Uterus (tissue), 4 donors: Measurements from ENCODE around the gene YIPF5. TPM values are rescaled to one million over a fixed set of nuclear protein-coding genes. Genes with fewer than 3 reads are reported as not detected.

Experiments used
- DNase-seq, 2 donors: peaks; one replicate each; pipeline ENCODE4 v3.0.0-alpha.2; 2019 to 2020
- H3K27ac ChIP-seq, 2 donors: fragments of 200-600 bp; sonication (generic); 1 replicate in 1 of 2; 2 replicates in 1 of 2; pipeline ENCODE4 v1.5.1; 2016 to 2018
- H3K27me3 ChIP-seq, 2 donors: fragments of 200-600 bp; sonication (generic); one replicate each; pipeline ENCODE4 v1.5.1; 2018 to 2019; ENCODE audit warnings: control low read depth in 1 of 2
- H3K36me3 ChIP-seq, 2 donors: fragments of 200-600 bp; sonication (generic); one replicate each; pipeline ENCODE4 v1.5.1; 2019; ENCODE audit warnings: control low read depth in 1 of 2
- H3K4me1 ChIP-seq, 2 donors: fragments of 200-600 bp; sonication (generic); one replicate each; pipeline ENCODE4 v1.5.1; 2018 to 2019; ENCODE audit warnings: control low read depth in 1 of 2
- H3K4me3 ChIP-seq, 2 donors: fragments of 200-600 bp; sonication (generic); 1 replicate in 1 of 2; 2 replicates in 1 of 2; pipeline ENCODE4 v1.5.1; 2018 to 2019; ENCODE audit warnings: mild to moderate bottlenecking in 1 of 2
- H3K9me3 ChIP-seq, 2 donors: fragments of 200-600 bp; sonication (generic); one replicate each; pipeline ENCODE4 v1.5.1; 2019; ENCODE audit warnings: control low read depth in 1 of 2
- POLR2A ChIP-seq, 2 donors: fragments of 450-650 bp; IDR thresholded peaks; one replicate each; pipeline ENCODE4 v1.6.1; 2016; ENCODE audit warnings: antibody characterized with exemption in 2 of 2, mild to moderate bottlenecking in 1 of 2, moderate library complexity in 1 of 2
- intact Hi-C: fragments of 100-400 bp; cut with DNase I; formaldehyde crosslinking; loops from one replicate; pipeline ENCODE4 v1.15.1; 2023; ENCODE audit warnings: low total_unique reads
- total RNA-seq, 4 donors: library from RNA; depleted of rRNA in 3 of 4; stranded (reverse); fragments of >200 nt in 3 of 4; gene quantifications; one replicate each; pipeline versions ENCODE4 v1.1.0 to v1.2.4, GENCODE V29; 2014 to 2023
- TF ChIP-seq, protein P1 (sequence below), 4 experiments: fragments of 200-600 bp in 2 of 4; fragments of 450-650 bp in 2 of 4; sonication (generic) in 2 of 4; IDR thresholded peaks; one replicate each; pipeline ENCODE4 v1.5.1; 2016 to 2019; ENCODE audit warnings: antibody characterized with exemption in 4 of 4, mild to moderate bottlenecking in 2 of 4, moderate library complexity in 1 of 4
- donor health status: DM: yes; HTN: yes; CAD: no.

The YIPF5 gene
- total RNA-seq, 4 donors from 2014 or later = 33.5 to 164 (median 86.3) TPM

GRCh38 chr5:144133050-144133633, 37.3 kb downstream of the YIPF5 start:
- Histone ChIP-seq H3K27ac (no peak overlapping the region), H3K9me3 (no peaks in the 10 kb centered on the region), H3K36me3 (no peaks in the 10 kb centered on the region), H3K4me1 (no peaks in the 10 kb centered on the region), H3K27me3 (no peaks in the 10 kb centered on the region), H3K4me3 (no peak overlapping the region)
- intact Hi-C loops = no loop called here
- no peak for TF ChIP-seq POLR2A (IDR thresholded peaks at IDR 0.05)
- TF ChIP-seq, protein P1, sequence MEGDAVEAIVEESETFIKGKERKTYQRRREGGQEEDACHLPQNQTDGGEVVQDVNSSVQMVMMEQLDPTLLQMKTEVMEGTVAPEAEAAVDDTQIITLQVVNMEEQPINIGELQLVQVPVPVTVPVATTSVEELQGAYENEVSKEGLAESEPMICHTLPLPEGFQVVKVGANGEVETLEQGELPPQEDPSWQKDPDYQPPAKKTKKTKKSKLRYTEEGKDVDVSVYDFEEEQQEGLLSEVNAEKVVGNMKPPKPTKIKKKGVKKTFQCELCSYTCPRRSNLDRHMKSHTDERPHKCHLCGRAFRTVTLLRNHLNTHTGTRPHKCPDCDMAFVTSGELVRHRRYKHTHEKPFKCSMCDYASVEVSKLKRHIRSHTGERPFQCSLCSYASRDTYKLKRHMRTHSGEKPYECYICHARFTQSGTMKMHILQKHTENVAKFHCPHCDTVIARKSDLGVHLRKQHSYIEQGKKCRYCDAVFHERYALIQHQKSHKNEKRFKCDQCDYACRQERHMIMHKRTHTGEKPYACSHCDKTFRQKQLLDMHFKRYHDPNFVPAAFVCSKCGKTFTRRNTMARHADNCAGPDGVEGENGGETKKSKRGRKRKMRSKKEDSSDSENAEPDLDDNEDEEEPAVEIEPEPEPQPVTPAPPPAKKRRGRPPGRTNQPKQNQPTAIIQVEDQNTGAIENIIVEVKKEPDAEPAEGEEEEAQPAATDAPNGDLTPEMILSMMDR (IDR thresholded peaks at IDR 0.05) = no peak
- no peak for DNase-seq

- intact Hi-C loops = no loop called here
Observed at GRCh38 chr5:144131261-144131660, 39.2 kb downstream of the YIPF5 start.

DNA sequence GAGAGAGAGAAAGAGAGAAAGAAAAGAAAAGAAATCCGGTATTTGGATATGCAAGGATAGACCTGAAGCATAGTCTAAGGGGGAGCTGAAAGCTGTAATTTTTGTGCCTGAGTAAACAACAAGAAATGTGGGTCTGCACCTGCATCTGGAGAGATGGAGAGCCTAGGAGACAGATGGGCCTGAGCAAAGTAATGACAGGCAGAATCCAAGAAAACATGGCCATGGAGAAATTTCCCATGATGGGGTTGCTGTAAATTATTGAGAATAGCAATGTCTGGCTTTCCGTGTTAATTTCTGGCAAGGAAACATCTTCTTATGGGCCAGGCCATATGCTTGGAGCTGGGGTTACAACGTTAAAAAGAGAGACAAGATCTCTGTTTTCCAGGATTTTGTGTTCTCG, 40.2 kb downstream of the YIPF5 start:
- intact Hi-C loops = no loop called here
- Histone ChIP-seq H3K27me3 (no peaks in the 10 kb centered on the region), H3K4me3 (no peak overlapping the region), H3K4me1 (no peaks in the 10 kb centered on the region), H3K9me3 (no peaks in the 10 kb centered on the region), H3K36me3 (no peaks in the 10 kb centered on the region), H3K27ac (no peak overlapping the region)
- DNase-seq = no peak
- TF ChIP-seq, protein P1 (IDR thresholded peaks at IDR 0.05) = no peak
- no peak for TF ChIP-seq POLR2A (IDR thresholded peaks at IDR 0.05)

More at GRCh38 chr5:144131261-144131660, 39.2 kb downstream of the YIPF5 start:
- no peak for TF ChIP-seq POLR2A (IDR thresholded peaks at IDR 0.05)
- TF ChIP-seq, protein P1 (IDR thresholded peaks at IDR 0.05) = no peak
- Histone ChIP-seq H3K4me1 (no peaks in the 10 kb centered on the region), H3K4me3 (no peak overlapping the region), H3K9me3 (no peaks in the 10 kb centered on the region), H3K27ac (no peak overlapping the region), H3K36me3 (no peaks in the 10 kb centered on the region), H3K27me3 (no peaks in the 10 kb centered on the region)
- DNase-seq = no peak

GRCh38 chr5:144128844-144129243, 41.6 kb downstream of the YIPF5 start:
- no peak for DNase-seq
- no peaks in the 10 kb centered on the region for H3K9me3 ChIP-seq
- H3K4me1 ChIP-seq = no peaks in the 10 kb centered on the region
- intact Hi-C loops = no loop called here
- no peak overlapping the region for H3K4me3 ChIP-seq
- no peaks in the 10 kb centered on the region for H3K27me3 ChIP-seq
- no peak for TF ChIP-seq POLR2A (IDR thresholded peaks at IDR 0.05)
- TF ChIP-seq, protein P1 (IDR thresholded peaks at IDR 0.05) = no peak
- H3K27ac ChIP-seq = no peak overlapping the region
- no peaks in the 10 kb centered on the region for H3K36me3 ChIP-seq

- no peak overlapping the region for H3K27ac ChIP-seq
- no peaks in the 10 kb centered on the region for H3K27me3 ChIP-seq
- no peaks in the 10 kb centered on the region for H3K4me1 ChIP-seq
- no peaks in the 10 kb centered on the region for H3K36me3 ChIP-seq
- no peaks in the 10 kb centered on the region for H3K9me3 ChIP-seq
- DNase-seq = no peak
- intact Hi-C loops = no loop called here
- TF ChIP-seq, protein P1 (IDR thresholded peaks at IDR 0.05) = no peak
- no peak for TF ChIP-seq POLR2A (IDR thresholded peaks at IDR 0.05)
- no peak overlapping the region for H3K4me3 ChIP-seq
Observed at GRCh38 chr5:144126707-144127106, 43.8 kb downstream of the YIPF5 start.
